ENCODE measurements around the gene ZBTB42. TPM values are rescaled to one million over a fixed set of nuclear protein-coding genes. Genes with fewer than 3 reads are reported as not detected.

The ZBTB42 gene
- total and polyA plus RNA-seq, 2 of the 13 experiments (the other 11 are each of a cell fraction or from before 2014, with no cell fraction given): 2.8 to 4.2 TPM

DNA sequence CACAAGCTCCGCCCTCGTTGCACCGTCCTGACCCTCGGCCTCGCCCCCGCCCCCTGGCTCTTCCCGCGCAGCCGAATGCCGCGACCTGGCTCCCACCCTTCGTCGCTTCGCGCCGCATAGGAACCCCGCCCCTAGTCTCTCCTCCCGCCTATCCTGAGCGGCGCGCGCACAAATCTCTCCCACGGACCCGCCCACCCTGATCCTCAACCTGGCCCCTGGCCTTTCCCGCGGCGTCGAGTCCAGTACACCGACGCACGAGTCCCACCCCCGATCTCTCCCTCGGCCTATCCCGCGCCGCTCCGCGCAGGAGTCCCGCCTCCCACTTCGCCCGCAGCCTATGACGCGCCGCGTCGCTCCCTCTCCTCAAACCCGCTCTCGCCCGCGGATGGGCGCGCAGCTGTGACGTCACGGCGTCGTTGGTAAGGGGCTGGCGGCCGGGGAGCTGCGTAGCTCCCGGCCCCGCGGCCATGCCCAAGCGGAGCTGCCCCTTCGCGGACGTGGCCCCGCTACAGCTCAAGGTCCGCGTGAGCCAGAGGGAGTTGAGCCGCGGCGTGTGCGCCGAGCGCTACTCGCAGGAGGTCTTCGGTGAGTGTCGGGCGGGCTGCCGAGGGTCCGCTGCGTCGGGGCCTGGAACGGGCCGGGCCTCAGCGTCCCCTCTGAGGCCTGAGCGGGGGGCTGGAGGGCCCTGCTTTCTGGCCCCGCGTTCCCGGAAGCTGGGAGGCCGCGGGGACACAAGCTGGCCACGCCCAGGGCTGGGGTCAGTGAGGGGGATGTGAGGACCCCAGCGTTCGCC is 48.0 kb upstream of the ZBTB42 start, which contains the start of gene SIVA1 (continued):
- TF ChIP-seq, protein P1, sequence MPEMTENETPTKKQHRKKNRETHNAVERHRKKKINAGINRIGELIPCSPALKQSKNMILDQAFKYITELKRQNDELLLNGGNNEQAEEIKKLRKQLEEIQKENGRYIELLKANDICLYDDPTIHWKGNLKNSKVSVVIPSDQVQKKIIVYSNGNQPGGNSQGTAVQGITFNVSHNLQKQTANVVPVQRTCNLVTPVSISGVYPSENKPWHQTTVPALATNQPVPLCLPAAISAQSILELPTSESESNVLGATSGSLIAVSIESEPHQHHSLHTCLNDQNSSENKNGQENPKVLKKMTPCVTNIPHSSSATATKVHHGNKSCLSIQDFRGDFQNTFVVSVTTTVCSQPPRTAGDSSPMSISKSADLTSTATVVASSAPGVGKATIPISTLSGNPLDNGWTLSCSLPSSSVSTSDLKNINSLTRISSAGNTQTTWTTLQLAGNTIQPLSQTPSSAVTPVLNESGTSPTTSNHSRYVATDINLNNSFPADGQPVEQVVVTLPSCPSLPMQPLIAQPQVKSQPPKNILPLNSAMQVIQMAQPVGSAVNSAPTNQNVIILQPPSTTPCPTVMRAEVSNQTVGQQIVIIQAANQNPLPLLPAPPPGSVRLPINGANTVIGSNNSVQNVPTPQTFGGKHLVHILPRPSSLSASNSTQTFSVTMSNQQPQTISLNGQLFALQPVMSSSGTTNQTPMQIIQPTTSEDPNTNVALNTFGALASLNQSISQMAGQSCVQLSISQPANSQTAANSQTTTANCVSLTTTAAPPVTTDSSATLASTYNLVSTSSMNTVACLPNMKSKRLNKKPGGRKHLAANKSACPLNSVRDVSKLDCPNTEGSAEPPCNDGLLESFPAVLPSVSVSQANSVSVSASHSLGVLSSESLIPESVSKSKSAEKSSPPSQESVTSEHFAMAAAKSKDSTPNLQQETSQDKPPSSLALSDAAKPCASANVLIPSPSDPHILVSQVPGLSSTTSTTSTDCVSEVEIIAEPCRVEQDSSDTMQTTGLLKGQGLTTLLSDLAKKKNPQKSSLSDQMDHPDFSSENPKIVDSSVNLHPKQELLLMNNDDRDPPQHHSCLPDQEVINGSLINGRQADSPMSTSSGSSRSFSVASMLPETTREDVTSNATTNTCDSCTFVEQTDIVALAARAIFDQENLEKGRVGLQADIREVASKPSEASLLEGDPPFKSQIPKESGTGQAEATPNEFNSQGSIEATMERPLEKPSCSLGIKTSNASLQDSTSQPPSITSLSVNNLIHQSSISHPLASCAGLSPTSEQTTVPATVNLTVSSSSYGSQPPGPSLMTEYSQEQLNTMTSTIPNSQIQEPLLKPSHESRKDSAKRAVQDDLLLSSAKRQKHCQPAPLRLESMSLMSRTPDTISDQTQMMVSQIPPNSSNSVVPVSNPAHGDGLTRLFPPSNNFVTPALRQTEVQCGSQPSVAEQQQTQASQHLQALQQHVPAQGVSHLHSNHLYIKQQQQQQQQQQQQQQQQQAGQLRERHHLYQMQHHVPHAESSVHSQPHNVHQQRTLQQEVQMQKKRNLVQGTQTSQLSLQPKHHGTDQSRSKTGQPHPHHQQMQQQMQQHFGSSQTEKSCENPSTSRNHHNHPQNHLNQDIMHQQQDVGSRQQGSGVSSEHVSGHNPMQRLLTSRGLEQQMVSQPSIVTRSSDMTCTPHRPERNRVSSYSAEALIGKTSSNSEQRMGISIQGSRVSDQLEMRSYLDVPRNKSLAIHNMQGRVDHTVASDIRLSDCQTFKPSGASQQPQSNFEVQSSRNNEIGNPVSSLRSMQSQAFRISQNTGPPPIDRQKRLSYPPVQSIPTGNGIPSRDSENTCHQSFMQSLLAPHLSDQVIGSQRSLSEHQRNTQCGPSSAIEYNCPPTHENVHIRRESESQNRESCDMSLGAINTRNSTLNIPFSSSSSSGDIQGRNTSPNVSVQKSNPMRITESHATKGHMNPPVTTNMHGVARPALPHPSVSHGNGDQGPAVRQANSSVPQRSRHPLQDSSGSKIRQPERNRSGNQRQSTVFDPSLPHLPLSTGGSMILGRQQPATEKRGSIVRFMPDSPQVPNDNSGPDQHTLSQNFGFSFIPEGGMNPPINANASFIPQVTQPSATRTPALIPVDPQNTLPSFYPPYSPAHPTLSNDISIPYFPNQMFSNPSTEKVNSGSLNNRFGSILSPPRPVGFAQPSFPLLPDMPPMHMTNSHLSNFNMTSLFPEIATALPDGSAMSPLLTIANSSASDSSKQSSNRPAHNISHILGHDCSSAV (CRISPR knock-in tag; IDR thresholded peaks at IDR 0.05; ENCODE audit: borderline replicate concordance): no peak
- TF ChIP-seq STAG1 (CRISPR knock-in tag; IDR thresholded peaks at IDR 0.05): peak; percentile 12; the same call in 1 of the 2 replicates
- TF ChIP-seq CAMTA2 (CRISPR knock-in tag; IDR thresholded peaks at IDR 0.05; ENCODE audit: borderline replicate concordance): no peak
- no peak for TF ChIP-seq ZNF33A (CRISPR knock-in tag; IDR thresholded peaks at IDR 0.05; ENCODE audit: borderline replicate concordance)
- TF ChIP-seq LCORL (IDR thresholded peaks at IDR 0.05): no peak
- 0 out of 2 replicates have a peak, but pooled peaks have one; percentile 2 for TF ChIP-seq LCORL (CRISPR knock-in tag; IDR thresholded peaks at IDR 0.05)
- peak; percentile 25 for TF ChIP-seq ZNF883 (CRISPR knock-in tag; IDR thresholded peaks at IDR 0.05; ENCODE audit: not compliant biosample characterization)
- TF ChIP-seq, protein P2, sequence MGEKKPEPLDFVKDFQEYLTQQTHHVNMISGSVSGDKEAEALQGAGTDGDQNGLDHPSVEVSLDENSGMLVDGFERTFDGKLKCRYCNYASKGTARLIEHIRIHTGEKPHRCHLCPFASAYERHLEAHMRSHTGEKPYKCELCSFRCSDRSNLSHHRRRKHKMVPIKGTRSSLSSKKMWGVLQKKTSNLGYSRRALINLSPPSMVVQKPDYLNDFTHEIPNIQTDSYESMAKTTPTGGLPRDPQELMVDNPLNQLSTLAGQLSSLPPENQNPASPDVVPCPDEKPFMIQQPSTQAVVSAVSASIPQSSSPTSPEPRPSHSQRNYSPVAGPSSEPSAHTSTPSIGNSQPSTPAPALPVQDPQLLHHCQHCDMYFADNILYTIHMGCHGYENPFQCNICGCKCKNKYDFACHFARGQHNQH (CRISPR knock-in tag; IDR thresholded peaks at IDR 0.05): peak; percentile 69
- TF ChIP-seq, protein P3, sequence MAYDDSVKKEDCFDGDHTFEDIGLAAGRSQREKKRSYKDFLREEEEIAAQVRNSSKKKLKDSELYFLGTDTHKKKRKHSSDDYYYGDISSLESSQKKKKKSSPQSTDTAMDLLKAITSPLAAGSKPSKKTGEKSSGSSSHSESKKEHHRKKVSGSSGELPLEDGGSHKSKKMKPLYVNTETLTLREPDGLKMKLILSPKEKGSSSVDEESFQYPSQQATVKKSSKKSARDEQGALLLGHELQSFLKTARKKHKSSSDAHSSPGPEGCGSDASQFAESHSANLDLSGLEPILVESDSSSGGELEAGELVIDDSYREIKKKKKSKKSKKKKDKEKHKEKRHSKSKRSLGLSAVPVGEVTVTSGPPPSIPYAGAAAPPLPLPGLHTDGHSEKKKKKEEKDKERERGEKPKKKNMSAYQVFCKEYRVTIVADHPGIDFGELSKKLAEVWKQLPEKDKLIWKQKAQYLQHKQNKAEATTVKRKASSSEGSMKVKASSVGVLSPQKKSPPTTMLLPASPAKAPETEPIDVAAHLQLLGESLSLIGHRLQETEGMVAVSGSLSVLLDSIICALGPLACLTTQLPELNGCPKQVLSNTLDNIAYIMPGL (CRISPR knock-in tag; IDR thresholded peaks at IDR 0.05; ENCODE audit: borderline replicate concordance in 1 of 2, low read depth in 1 of 2): peak; percentile 28 to 80; a peak in 3 of 4 replicates
- TF ChIP-seq PAX8 (CRISPR knock-in tag; IDR thresholded peaks at IDR 0.05; ENCODE audit: borderline replicate concordance): peak; percentile 85; the same call in 1 of the 2 replicates
- TF ChIP-seq, protein P4, sequence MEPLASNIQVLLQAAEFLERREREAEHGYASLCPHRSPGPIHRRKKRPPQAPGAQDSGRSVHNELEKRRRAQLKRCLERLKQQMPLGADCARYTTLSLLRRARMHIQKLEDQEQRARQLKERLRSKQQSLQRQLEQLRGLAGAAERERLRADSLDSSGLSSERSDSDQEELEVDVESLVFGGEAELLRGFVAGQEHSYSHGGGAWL (CRISPR knock-in tag; IDR thresholded peaks at IDR 0.05): peak; percentile 82
- TF ChIP-seq, protein P5, sequence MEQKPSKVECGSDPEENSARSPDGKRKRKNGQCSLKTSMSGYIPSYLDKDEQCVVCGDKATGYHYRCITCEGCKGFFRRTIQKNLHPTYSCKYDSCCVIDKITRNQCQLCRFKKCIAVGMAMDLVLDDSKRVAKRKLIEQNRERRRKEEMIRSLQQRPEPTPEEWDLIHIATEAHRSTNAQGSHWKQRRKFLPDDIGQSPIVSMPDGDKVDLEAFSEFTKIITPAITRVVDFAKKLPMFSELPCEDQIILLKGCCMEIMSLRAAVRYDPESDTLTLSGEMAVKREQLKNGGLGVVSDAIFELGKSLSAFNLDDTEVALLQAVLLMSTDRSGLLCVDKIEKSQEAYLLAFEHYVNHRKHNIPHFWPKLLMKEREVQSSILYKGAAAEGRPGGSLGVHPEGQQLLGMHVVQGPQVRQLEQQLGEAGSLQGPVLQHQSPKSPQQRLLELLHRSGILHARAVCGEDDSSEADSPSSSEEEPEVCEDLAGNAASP (CRISPR knock-in tag; IDR thresholded peaks at IDR 0.05; ENCODE audit: borderline replicate concordance): 0 out of 2 replicates have a peak, but pooled peaks have one; percentile 43

Data from HepG2 (cell line).